HG03571 (cell line): Measurements from ENCODE around the gene SCML2.
"Not testable (repeated sequence)": the region's sequence is repeated elsewhere in the genome, so short reads cannot be mapped to it uniquely, and the experiment has no call there.

Experiments
- ATAC-seq: cut with Tn5 transposase; IDR thresholded peaks from one replicate; pipeline ENCODE4 v1.9.1; 2021; ENCODE audit not compliant: unreplicated experiment

SCML2 gene

GRCh38 chrX:18271725-18272124 lies 82.8 kb downstream of the SCML2 start:
- ATAC-seq = no peak

- no peak for ATAC-seq
Observed at GRCh38 chrX:18271309-18271708, 83.2 kb downstream of the SCML2 start.

DNA sequence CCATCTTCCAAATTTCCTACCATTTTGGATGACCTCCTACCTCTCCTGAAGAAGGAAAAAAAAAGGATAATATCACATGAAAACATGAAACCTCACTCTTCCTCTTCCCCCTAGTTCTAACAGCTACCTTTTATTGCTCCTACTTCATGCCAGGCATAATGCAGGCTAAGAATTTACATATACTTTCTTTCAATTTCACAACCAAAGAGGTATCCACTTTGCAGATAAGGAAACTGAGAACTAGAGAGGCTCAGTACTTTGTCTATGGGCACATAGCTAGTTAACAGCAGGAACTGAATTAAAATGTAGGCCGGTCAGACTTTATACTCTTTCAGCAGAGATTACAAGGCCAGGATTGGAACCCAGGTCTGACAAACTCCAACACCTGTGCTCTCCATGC lies 99.4 kb downstream of the SCML2 start:
- no peak for ATAC-seq

DNA sequence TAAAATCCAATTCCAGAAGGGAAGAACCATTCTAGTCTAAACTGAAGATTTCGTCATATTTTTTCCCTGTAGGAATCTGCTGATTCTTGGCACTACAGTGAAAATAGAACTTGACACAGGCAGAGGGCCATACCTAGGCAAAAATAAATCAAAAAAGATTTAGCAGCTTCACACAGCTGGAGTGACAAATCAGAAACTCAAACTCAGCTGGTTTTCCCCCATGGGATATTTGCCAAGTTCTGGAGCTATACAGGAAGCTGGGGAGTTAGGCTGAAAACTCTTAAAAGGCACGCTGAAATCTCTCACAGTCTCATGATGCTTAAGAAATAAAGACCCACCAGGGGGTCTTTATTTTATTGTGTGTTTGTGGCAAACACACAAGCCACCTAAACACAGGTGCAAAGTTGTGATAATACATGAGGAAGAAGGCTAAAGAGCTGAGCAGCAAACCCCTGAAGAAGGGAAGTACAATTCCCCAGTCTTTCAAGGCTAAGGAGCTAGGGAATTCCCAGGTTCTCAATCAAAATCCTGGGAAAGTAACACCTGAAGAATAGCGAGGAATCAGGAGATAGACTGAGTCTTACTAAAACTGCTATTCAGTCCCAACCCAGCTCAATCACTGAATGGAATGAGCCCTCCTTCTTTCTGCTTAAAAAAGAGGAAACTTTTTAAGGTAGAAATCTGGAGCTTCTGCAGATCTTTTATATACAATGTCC lies 101.7 kb downstream of the SCML2 start:
- no peak for ATAC-seq

- ATAC-seq = not testable (repeated sequence)
Observed at GRCh38 chrX:18229646-18230045, 124.8 kb downstream of the SCML2 start.

DNA sequence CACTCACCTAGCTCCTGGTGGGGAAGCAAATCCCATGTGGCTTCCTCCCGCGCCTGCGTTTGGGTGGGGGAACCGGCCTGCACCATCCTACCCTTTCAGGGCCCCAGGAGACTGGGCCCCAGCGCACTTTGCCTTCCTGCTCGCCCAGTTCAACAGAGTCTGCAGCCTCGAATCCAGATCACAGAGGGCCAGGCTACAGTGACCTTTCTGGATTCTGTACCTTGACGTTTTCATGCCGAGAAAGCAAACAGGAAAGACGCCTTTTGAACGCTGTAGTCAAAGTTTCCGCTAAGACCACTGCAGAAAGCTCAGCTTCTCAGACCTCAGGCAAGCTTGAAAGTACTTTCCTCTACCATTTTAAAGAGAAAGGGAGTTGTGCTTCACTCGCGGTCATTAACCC lies 126.4 kb downstream of the SCML2 start:
- ATAC-seq = no peak

GRCh38 chrX:18227458-18227857 lies 127.0 kb downstream of the SCML2 start:
- ATAC-seq = no peak

- no peak for ATAC-seq
Observed at GRCh38 chrX:18220786-18221185, 133.7 kb downstream of the SCML2 start, which contains the start of gene BEND2. Gene BEND2 (minus strand): TSS chrX:18220886. CDS start chrX:18220750, 136 bp downstream.

GRCh38 chrX:18210470-18210869 lies 144.0 kb downstream of the SCML2 start:
- no peak for ATAC-seq

- no peak for ATAC-seq
Observed at GRCh38 chrX:18206657-18207056, 147.8 kb downstream of the SCML2 start.

DNA sequence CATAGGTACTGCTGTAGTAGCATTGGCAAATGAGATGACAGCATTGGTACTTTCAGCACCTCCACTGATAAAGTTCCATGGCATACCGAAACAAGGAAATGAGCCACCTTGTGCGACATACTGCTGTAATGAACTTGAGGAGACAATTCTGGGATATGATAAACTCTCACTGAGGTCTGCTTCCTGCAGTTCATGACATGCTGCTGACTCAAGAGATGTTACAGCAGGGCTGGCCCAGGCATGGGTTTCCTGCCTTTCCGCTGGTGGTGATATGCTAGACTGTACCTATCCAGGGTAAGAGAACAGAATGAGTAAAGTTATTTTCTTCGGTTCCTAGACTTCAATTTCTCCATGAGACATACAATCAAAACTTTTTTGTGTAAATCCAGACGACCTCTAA lies 150.9 kb downstream of the SCML2 start:
- ATAC-seq = no peak

DNA sequence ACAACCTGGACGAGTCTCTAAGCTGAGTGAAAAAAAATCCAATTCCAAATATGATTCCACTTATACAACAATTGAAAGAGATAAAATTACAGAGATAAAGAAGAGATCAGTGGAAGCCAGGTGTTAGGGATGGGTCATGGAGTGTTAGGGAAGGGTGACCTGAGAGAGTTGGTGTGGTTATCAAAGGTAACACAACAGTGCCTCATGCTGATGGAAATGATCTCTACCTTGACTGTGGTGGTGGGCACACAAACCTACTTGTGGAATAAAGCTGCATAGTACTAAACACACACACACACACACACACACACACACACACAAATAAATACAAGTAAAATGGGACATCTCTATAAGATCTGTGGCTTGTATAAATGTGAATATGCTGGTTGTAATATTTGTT lies 159.8 kb downstream of the SCML2 start:
- no peak for ATAC-seq
